Measurements from ENCODE around the gene EIF4E3. TPM values are rescaled to one million over a fixed set of nuclear protein-coding genes. Genes with fewer than 3 reads are reported as not detected.

The EIF4E3 gene
- polyA plus RNA-seq, 3 donors, result 11.1 to 14.9 (median 14.3) TPM

DNA sequence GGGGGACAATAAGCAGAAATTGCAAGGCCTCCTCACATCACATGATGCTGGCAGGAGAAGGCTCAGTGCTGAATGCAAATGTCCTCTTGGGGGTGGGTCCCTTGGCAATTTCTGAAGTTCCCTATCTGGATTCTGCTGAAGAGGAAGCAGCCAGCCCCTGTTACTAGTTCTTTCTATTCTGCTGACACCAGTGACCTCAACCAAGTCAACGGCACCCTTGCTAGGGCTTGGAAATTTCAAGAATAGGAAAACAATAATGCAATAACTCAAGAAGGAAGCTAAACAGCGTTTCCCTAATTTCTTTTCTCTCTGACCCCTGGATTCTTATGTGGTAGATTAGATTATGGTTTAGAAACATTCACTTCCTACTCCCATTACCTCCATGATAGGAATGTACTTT lies 95.5 kb downstream of the EIF4E3 start:
- no peak for DNase-seq (ENCODE audit: extremely low read depth in 1 of 11, low read depth in 9 of 11, low spot score in 4 of 11)

DNA sequence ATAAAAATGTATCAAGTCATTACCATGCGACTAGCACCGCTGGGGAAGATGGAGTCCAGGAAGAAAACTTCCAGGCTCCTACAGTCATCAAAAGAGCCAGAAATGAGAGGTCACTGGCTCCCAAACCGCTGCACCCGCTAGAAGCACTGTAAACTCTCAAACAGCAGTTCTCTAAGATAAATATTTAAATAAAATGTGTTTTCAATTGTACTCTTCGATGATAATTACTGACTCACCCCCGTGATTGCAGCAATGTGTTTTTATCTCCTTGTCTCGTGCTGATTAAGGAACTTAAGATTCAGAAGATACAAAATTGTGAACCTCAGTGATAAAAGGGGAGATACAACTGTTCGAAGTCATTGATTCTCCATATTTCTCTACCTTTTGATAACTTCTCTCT lies 95.9 kb downstream of the EIF4E3 start:
- DNase-seq (ENCODE audit: extremely low read depth in 1 of 11, low read depth in 9 of 11, low spot score in 4 of 11), result no peak

DNA sequence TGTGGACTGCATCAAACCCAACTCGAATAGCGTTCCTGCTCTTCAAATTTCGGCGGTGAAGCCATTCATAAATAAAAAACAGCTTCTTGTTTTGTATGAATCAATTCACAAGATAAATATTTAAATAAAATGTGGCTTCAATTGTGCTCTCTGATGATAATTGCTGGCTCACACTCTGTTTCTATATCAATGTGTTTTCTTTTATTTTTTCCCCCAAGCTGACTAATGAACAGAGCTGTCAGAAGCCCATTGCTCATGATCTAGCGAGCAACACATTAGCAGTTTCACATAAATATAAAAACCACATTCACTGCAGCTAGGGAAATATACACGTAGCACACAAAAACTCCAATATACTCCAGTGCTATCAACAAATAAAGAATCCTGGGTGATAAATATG lies 96.7 kb downstream of the EIF4E3 start:
- DNase-seq (ENCODE audit: extremely low read depth in 1 of 11, low read depth in 9 of 11, low spot score in 4 of 11), result no peak

DNA sequence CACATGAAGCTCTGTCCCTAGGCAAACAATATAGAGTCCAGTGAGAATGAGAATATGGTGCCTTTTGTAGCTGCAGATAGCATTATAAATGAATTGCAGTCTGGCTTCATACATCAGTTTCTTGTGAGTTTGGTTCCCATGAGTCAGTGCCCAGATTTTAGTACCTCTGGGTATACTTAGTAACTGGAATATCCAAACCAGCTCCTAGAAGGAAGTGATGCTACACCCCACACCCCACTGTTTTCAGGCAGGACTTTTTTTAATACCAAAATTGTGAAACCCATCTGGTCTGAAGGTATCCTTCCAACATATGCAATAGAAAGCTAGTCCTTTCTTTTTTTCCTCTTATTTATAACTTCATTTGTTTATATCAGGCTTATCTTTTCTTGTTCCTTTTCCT lies 99.5 kb downstream of the EIF4E3 start:
- DNase-seq (ENCODE audit: extremely low read depth in 1 of 11, low read depth in 9 of 11, low spot score in 4 of 11), result no peak

Other genes with a start within 250 kb of the EIF4E3 start
- 10 to 100 TPM; 36.8 to 51.7 (median 40.1) TPM for gene FOXP1, start 141.7 kb downstream of the EIF4E3 start, polyA plus RNA-seq (ENCODE audit: insufficient read length in 3 of 3)
- gene GPR27, start 28.5 kb upstream of the EIF4E3 start, polyA plus RNA-seq (ENCODE audit: insufficient read length in 3 of 3), result 10 to 100 TPM in 2 of 3 donors, 1 to 10 TPM in 1; 8.3 to 12.6 (median 11.2) TPM
- under 1 TPM in 1 of 3 donors, not detected in 2; 0.29 TPM for gene PROK2, start 59.7 kb upstream of the EIF4E3 start, polyA plus RNA-seq (ENCODE audit: insufficient read length in 3 of 3)